GM12891 (cell line): ENCODE measurements around the gene MACO1.
"Not testable (repeated sequence)": the region's sequence is repeated elsewhere in the genome, so short reads cannot be mapped to it uniquely, and the experiment has no call there.

Experiments
- DNase-seq: peaks from one replicate; pipeline ENCODE4 v3.0.0; 2011; ENCODE audit warnings: low spot score; ENCODE audit not compliant: insufficient read length
- FAIRE-seq: peaks from 2 replicates; lab custom pipeline; 2011; peaks lifted over from hg19 to GRCh38; lab: Jason Lieb, UNC
- PAX5 ChIP-seq: IDR thresholded peaks from 2 replicates; pipeline ENCODE4 v1.6.1; 2011; ENCODE audit warnings: low read length, moderate library complexity, mild to moderate bottlenecking; ENCODE audit not compliant: insufficient read depth, severe bottlenecking
- POLR2A ChIP-seq: IDR thresholded peaks from 2 replicates; pipeline ENCODE4 v1.6.1; 2011; ENCODE audit warnings: low read depth, low read length, control low read depth
- POLR2AphosphoS5 ChIP-seq: IDR thresholded peaks from 2 replicates; pipeline ENCODE4 v1.6.1; 2011; ENCODE audit warnings: low read depth, low read length, control low read depth
- POU2F2 ChIP-seq: IDR thresholded peaks from 2 replicates; pipeline ENCODE4 v1.6.1; 2011; ENCODE audit warnings: low read depth, mild to moderate bottlenecking, control low read depth, low read length, moderate library complexity
- SPI1 ChIP-seq: IDR thresholded peaks from 2 replicates; pipeline ENCODE4 v1.6.1; 2011; ENCODE audit warnings: low read depth, low read length, control low read depth
- TAF1 ChIP-seq: IDR thresholded peaks from 2 replicates; pipeline ENCODE4 v1.6.1; 2011; ENCODE audit warnings: low read depth, low read length, control low read depth

MACO1 gene

GRCh38 chr1:25450891-25451290 lies 20.2 kb downstream of the MACO1 start:
- DNase-seq (no peak), FAIRE-seq (no peak)
- TF ChIP-seq POU2F2, result no peak
- TF ChIP-seq POLR2AphosphoS5, result no peak
- TF ChIP-seq POLR2A, result no peak
- no peak for TF ChIP-seq PAX5
- TF ChIP-seq TAF1, result no peak
- no peak for TF ChIP-seq SPI1

- no peak for FAIRE-seq
- TF ChIP-seq SPI1, result no peak
- no peak for DNase-seq
Observed at GRCh38 chr1:25451908-25452307, 21.2 kb downstream of the MACO1 start.

GRCh38 chr1:25456502-25456901 lies 25.8 kb downstream of the MACO1 start:
- TF ChIP-seq SPI1 (no peak), POLR2A (no peak), POLR2AphosphoS5 (no peak), TAF1 (no peak), POU2F2 (no peak), PAX5 (no peak)
- DNase-seq (no peak), FAIRE-seq (no peak)

GRCh38 chr1:25458541-25459298 lies 28.0 kb downstream of the MACO1 start:
- TF ChIP-seq POLR2A (no peak), POLR2AphosphoS5 (no peak)
- FAIRE-seq (peak; percentile 55), DNase-seq (no peak)

- FAIRE-seq, result no peak
- DNase-seq, result no peak
- TF ChIP-seq POU2F2 (no peak), PAX5 (no peak), POLR2AphosphoS5 (no peak), TAF1 (no peak), SPI1 (no peak)
Observed at GRCh38 chr1:25460020-25460419, 29.3 kb downstream of the MACO1 start.

GRCh38 chr1:25460816-25461215 lies 30.1 kb downstream of the MACO1 start:
- FAIRE-seq, DNase-seq: not testable (repeated sequence)

- peak; percentile 41 for FAIRE-seq
- TF ChIP-seq SPI1, result no peak
- TF ChIP-seq PAX5, result no peak
- no peak for TF ChIP-seq POLR2AphosphoS5
- no peak for DNase-seq
Observed at GRCh38 chr1:25461849-25462248, 31.2 kb downstream of the MACO1 start.

- DNase-seq (no peak), FAIRE-seq (no peak)
- TF ChIP-seq SPI1 (no peak), POLR2A (no peak), POU2F2 (no peak), PAX5 (no peak), TAF1 (no peak), POLR2AphosphoS5 (no peak)
Observed at GRCh38 chr1:25462732-25463131, 32.0 kb downstream of the MACO1 start.

- peak; percentile 13 for FAIRE-seq
- TF ChIP-seq TAF1, result no peak
- no peak for TF ChIP-seq PAX5
- TF ChIP-seq SPI1, result no peak
- no peak for TF ChIP-seq POU2F2
- no peak for TF ChIP-seq POLR2A
- TF ChIP-seq POLR2AphosphoS5, result no peak
Observed at GRCh38 chr1:25467193-25467592, 36.5 kb downstream of the MACO1 start.

GRCh38 chr1:25467616-25468015 lies 36.9 kb downstream of the MACO1 start:
- FAIRE-seq (no peak), DNase-seq (no peak)
- TF ChIP-seq POLR2AphosphoS5 (no peak), PAX5 (no peak), TAF1 (no peak), SPI1 (no peak), POLR2A (no peak), POU2F2 (no peak)

More at GRCh38 chr1:25467193-25467592, 36.5 kb downstream of the MACO1 start:
- DNase-seq, result no peak
